DMS153 (cell line): ENCODE results near the gene TBC1D22A.
"Not testable (repeated sequence)": the region's sequence is repeated elsewhere in the genome, so short reads cannot be mapped to it uniquely, and the experiment has no call there.

Experiments used
- DNase-seq: peaks from one replicate; lab custom pipeline; 2025; lab: John Stamatoyannopoulos, UW

The TBC1D22A gene

DNA sequence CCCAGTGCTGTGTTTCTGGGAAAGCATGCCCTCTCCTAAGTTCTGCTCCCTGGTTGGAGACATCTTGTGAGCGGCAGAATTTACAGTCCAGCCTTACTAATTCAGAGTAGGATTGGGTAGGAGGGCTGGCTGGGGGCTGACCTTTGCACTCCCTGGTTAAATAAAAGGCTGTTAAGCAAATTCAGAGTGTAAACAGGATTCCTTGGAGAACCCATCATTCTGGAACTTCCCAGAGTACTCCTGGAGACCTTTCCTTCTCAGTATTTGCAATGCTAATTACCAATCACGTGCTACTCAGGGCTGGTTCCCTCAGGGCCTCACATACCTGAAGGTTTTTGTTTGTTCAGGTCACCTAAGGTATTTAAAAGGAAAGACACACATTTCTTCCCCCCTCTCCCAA, 340.2 kb downstream of the TBC1D22A start:
- no peak for DNase-seq

DNA sequence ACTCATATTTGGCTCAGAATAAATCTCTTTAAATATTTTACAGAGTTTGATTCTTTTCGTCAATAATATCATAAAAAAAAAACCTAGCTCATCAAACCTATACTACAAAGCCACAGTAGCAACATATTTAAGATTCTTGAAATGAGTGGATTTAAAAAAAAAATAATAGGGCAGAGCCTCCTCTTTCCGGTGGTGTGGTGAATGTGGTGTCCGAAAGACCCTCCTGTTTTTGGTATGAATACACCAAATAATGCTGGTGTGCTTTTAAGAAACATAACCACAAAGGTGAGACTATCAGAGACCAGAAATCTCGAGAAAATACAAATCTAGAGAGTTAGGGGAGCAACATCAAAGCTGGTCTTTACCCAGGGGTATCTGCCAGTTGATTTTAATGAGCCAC, 342.6 kb downstream of the TBC1D22A start:
- DNase-seq = no peak

DNA sequence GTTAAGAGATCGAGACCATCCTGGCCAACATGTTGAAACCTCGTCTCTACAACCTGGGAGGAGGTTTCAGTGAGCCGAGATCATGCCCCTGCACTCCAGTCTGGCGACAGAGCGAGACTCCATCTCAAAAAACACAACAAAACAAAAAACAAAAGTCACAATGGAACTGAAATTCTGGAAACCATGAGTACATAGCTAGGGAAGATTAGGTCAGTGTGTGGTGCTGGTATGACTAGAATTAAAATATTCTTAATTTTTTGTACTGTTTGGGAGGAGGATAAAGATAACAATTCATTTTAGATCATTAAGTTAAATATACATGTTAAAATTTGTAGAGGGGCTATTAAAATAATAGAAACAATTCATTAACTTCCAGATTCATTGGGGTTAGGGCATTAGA, 344.4 kb downstream of the TBC1D22A start:
- DNase-seq = no peak

DNA sequence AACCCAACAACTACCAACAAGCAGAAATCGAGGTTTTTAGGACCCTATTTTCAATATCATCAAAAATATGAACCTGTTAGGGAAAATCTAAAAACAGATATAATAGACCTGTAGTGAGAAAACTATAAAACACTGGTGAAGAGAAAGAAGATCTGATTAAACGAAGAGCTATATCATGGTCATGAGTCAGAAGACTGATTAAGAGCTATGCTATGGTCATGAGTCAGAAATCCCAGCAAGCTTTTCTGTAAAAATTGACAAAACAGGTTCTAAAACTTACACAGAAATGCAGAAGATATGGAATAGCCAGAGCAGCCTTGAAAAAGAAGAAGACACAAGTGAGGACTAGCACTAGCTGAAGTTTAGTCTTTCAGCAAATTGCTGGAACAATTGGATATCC, 345.0 kb downstream of the TBC1D22A start:
- DNase-seq = no peak

DNA sequence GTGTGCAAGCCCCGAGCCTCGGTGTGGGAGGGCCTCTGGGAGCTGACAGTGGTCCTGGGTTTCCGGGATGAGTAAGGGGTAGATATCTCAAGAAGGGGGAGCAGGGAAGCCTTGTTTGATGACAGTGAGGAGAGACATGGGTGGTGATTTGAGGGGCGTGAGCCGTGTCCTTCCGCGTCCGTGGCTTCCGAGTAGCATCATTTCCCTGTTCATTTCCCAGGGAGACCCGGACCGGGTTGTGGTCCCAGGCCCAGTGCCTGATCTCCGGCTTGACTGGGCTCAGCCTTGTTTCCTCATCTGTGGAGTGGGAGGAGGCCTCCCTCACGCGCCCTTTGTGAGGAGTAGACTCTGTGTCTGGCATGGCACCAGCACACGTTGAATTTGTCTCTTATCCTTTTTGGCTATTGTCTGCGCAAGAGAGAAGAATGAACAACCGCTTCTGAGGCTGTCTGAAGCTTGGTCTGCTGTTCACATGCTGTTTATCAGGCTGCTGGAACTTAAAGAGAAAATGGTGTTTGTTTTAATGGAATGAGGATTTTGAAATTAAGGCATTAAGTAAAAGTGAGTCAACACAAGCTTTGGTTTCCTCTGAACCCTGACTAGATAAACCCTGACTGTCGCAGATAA, 348.5 kb downstream of the TBC1D22A start:
- no peak for DNase-seq

DNA sequence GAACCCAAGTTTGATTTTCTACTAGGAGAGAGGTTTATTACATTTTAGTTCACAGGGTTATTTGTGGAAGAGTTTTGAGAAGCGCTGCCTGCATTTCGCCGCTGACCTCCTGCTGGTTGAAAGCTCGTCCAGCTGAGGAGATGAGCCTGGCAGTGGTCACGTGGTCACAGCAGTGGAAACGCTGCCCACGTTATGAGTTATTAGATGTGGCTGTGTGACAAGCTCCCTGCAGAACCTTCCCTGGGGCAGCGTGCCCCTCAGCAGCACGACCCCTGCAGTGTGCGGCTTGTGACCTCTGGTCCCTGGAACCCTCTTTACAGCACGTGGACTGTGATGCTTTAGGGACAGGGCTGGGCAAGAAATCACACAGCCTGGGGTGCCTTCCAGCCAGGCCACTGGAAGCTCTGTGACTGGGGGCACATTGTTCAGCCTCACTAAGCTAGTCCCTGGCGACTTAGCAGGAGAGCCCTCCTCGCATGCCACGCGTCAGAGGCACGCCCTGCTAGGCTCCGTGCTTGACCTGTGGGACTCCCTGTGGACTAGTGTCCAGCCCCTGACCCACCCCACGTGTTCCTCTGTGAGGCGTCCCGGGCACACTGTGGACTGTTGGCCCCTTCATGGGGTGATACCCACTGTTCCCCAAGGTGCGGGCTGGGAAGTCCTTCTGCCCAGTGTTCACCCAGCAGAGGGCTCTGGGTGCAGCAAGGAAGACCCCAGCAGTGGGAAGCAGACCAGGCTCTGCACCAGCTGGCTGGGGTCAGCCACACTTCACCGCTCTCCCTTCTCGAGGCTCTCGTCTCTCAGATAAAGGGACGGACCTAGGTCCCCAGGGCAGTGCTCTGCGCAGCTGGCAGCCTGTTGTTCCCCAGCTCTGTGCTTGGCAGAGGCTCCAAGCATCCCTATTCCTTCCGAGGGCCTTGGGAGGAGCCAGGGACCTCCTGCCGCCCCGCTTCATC, 349.5 kb downstream of the TBC1D22A start:
- no peak for DNase-seq

DNA sequence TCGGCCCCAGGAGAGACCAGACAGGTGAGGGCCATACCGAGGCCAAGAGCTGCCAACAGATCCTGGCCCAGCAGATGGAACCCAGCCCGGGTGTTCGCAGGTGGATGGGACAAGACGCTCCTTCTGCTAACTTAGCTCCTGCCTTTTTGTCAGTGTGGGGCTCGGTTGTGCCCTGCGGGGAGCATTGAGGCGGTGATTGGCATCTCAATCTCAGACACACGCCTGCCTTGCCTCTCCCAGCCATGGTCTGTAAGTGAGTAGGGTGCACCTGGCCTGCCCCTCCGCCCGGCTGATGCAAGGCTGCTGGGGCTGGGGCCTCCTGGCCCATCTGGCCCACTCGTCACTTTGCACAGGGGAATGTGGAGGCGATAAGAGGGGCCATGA, 350.1 kb downstream of the TBC1D22A start:
- DNase-seq = no peak

DNA sequence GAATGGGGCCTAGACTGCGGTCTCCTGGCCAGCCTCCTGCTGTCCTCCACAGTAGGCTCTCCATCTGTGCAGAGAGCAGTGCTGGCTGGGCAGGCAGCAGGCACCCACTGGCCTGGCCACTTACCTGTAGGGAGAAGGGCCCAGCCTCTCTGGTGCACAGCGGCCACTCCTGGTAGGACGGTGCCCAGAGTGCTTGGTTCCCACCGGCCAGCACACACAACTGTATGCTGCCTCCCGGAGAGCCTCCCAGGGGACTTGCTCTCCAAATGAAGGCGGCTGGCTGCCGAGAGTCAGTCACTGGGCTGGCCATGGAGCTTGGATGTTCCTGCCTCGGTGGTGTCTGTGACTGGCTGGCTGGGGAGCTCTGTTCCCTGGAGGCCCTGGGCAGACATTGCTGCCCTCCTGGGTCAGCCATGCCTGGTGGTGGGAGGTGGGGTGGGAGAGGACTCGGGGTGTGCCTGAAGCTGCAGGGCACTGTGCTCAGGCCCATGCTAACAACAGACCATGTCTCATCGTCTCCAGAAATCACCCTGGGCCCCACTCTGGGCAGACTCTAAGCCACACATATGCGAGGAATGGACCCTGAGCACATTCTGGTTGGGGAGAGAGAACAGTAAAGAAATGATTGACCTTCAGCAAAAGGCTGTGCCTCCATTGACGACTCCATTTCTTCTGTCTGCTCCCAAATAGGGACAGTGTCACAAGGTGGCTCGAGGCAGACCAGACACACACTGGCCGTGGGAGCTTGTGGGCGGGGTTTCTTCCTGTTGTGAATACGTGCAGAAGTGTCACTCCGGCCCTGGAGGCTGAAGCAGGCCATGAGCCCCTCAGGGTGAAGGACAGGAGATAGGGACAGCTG, 350.8 kb downstream of the TBC1D22A start:
- DNase-seq = no peak

DNA sequence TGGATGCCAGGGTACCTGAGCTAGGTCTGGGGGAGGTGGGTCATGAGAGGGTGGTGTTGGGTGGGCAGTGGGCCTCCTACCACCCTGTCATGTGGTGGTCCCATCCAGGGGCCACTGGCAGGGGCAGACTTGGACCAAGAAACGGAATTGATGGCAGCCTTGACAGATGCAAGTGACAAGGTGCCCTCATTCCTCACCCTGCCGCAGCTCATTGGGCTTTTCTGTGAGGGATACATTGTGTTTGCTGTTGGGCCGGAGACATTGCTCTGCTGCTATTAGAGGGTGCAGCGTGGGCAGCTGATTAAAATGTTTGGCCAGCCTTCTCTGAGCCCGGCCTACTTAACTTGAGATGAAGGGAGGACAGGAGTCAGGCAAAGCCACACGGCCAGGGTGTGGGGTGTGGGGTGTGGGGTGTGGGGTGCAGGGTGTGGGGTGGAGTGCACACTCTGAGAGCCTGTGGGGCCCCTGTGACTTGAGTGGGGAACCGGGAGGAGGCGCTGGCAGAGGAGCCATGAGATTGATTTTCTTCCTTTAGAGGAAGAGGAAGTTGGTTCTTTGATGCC, 351.5 kb downstream of the TBC1D22A start:
- DNase-seq = no peak

DNA sequence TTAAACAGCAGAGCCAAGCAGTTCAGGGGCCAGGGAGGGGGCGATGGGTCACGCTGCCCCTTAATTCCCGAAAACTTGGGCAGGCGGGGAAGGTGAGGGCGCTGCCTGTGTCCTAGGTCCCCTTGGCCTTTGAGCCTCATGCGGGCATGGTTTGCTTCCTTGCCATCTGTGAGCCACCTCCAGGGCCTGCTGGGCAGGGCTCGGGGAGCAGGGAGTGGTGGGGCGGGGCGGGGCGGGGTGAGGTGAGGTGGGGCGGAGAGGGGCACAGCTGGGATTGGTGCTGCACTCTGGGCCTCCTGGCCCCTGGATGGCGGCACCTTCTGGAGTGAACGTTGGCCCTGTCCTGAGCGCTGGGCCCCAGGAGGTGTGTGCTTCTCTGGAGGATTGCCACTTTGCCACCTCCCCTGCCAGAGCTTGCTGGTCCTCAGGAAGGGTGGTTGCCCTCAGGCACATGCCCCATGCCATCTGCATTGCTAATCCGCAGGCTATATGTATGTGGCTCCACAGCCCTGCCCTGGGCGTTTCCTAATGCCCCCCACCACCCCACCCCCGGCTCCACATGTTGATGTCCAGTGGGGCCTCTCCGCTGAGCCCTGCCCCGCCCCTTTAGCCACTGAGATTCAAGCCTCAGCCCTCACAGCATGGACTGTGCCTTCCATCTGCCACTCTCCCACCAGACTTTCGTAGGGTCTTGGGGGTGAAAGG, 352.5 kb downstream of the TBC1D22A start:
- no peak for DNase-seq

DNA sequence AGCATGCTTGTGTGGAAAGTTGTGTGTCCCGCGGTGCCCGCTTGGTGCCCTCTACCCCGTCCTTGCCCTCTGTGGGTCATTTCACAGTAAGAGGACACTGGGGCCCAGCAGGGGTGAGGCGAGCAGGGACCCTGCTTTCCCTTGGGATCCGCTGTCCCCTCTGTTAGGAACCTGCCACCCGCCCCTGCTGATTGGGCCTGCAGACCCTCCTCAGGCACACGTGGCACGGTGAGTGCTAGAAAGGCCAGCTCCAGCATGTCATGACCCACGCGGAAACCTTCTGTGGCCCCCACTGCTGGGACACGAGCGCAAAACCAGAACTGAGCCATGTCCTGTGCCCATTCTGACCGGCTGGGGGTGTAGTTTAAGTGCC, 353.1 kb downstream of the TBC1D22A start:
- no peak for DNase-seq

DNA sequence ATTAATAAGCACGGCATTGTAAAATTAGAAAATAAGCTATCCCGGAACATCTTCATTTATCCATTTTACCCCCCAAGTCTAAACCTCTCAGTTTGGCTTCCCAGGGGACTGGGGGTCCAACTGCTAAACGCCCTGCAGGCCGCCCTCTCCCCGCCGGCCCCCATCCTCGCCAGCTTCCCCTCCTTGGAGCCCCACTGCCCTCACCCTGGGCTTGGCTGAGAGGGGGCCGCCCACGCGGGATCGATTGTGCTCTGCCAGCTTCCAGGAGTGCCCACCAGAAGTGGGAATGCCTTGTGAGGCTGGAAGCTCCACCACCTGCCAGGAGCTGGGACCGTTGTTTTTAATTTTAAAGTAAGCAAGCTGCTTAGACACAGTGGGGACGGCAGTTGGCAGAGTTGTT, 353.5 kb downstream of the TBC1D22A start:
- DNase-seq = no peak

DNA sequence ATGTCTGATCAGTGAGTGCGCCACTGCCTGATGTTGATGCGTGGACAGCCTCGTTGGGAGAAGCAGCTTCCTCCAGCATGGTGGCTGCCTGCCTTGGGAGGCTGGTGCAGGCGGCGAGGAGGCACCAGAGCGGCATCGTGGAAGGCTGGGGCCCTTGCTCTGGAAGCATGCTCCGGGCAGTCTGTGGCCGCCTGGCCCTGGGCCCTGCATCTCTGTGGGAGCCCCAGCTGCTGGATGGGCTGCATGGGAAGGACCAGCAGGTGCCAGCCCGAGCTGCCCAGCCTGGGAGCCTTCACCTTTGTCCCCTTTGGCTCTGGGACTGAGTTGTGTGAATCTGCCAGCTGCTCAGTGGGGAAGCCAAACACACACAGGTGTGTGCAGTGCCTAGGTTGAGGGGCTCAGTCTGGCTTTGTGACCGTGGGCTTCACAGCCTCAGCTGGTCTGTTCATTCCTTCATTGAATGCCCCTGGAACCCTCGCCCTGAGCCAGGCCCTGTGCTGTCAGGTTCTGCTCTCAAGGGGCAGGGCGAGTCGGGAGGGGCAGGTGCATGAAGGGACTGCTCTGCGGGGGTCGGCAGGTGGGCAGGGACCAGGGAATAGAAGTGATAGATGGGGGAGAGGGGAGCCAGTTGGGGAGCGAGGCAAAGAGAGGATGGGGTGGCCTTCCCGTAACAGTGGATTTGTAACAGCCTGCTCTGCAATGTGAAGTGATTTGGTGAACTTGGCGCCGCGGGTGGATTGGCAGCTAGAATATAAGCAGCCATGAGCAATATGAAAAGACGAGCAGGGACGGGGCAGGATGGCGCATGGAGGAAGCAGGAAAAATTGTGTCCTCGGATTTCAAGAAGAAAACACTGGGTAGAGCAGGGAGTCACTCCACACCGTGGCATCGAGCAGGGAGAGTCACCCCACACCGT, 354.2 kb downstream of the TBC1D22A start:
- DNase-seq = no peak

DNA sequence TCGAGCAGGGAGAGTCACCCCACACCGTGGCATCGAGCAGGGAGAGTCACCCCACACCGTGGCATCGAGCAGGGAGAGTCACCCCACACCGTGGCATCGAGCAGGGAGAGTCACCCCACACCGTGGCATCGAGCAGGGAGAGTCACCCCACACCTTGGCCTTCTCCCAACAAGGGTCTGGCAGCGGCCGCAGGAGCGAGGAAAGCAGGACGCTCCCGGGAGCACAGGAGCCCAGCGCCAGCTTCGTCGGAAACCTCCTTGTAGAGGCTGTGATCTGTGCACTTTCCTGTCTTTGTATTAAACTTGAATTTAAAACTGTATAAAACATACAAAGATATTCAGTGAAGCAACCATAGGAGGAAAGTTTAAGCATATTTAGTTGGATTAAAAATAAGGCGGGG, 355.0 kb downstream of the TBC1D22A start:
- not testable (repeated sequence) for DNase-seq

DNA sequence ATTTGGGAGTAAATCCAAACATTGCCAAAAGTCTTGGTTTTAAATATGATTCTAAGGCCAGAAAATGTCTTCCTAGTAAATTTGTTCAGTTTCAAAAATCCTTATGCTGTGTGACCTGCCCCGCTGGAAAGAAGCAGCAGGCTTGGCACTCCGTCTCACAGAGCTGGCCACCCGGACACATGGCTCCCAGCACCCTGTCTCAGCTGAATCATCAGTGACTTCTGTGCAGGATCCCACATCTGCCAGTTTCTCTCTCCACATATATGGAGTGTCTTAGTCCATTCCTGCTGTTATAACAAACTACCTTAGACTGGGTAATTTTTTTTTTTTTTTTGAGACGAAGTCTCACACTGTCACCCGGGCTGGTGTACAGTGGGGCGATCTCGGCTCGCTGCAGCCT, 356.7 kb downstream of the TBC1D22A start:
- DNase-seq = no peak

DNA sequence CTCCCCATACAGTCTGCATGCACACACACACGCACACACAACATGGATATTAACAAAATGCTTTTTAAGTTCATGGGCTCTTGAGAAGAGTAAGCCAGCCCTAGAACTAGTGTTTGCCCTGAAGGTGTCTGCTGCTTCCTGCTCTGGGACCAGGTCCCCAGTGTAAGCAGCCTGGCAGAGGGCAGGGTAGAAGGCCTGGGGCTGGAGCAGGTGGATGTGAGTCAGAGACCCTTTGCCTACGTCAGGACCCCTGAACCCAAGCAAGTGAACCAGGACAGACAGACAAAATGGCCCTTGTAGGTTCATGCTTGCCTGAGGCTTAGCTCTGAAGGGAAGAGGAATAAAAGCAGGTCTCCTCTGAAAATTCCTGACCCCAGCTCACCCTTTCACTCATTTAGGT, 357.9 kb downstream of the TBC1D22A start:
- no peak for DNase-seq

DNA sequence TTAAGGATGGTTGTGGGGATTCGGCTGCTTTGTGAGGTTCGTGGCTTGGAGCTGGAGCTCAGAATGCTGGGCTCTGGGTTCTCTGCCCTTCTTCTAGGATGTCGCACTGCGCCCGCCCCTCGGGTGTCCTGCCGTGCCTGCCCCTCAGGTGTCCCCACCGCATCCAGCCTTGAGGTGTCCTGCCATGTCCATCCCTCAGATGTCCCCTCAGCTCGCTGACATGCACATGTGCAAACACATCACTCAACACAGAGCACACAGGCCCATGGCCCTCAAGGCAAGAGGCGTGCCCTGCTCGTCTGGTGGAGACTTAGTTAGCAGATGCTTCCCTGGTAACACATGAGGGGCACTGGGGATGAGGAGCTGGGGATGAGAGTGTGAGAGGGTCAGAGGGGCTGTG, 359.3 kb downstream of the TBC1D22A start:
- DNase-seq = no peak

DNA sequence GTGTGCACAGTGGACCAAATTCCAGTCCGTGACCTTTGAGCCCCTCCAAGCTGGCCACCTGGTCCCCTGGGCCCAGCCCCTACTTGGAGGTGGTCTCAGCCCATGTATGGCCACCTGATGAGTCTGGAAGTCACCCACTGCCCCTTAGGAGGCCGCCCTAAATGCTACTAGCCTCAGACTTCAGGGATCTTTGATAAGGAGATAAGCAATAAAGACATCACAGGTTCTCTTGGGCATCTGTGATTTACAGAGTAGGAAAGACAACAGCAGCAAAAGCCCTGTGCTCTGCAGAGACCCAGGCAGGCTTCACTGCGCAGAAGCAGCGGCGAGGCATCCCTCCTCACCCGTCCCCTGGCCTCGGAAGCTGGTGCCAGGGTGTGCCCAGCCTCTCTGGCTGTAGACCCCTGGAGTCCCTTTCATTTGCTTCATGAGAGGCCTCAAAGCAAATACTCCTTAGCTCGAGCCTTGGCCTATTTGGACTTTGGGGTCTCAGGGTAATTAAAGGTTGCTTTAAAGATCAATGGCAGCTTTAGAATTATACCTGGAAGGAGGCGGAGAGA, 360.1 kb downstream of the TBC1D22A start:
- no peak for DNase-seq

DNA sequence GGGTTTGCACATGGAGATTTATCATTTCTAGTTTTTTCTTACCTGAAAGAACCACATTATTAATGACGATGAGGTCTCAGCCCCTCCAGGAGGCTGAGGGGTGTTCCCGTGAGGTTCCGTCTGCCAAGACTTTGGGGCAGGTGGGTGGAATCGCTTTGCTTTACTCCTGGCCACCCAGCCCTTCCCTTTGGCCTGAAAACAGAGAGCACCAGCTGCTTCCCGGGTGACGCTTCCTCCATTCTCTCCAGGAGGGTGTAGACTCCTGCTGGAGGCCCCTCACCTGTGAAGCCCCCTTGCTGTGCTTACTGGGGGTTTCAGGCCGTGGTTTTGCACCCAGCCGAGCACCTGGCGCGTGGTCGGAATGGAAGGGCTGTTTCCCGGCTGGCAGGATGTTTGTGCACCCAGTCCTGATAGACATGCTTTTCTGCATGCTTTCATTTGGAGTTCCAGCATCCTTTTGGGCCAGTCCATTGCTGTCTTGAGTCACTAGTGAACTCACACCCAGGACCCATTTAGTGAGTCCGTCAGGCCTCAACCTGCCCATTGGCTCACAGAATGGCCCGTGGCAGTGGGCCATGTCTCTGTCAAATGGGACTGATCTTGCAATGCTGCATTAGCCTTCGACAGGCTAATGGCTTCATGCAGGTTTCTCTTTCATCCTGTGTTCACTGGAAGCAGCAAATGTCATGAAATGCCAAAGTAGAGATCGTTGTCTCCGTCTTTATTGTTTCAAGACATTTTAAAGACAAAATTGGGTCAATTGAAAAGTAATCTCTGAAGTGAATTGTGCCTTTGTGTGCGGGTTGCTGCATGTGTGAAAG, 360.8 kb downstream of the TBC1D22A start:
- DNase-seq = no peak
